Suppressor macrophage (primary cell): ENCODE measurements around the gene EML1.

ENCODE experiments used
- DNase-seq, 4 experiments: peaks; one replicate each; pipeline ENCODE4 v3.0.0-alpha.2; 2020 to 2022

The EML1 gene

DNA sequence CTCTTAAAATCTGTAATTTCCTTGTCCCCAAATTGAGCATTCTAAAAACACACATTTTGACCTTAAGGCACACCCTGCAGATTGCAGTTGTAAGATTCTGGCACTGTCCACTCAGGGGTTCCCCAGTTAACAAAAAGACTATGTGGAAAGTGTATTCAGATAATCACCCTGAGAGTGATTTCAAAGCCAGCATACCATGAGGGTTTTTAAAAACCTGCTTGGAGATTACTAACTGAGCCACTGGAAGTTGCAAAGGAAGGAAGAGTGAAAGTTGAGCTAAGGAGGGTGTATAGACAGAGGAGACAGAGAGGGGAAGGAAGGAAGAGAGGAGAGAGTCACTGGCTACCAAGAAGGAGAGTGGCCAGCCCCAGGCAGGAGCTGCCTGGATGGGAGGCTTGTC is 82.6 kb downstream of the EML1 start:
- DNase-seq, result no peak

DNA sequence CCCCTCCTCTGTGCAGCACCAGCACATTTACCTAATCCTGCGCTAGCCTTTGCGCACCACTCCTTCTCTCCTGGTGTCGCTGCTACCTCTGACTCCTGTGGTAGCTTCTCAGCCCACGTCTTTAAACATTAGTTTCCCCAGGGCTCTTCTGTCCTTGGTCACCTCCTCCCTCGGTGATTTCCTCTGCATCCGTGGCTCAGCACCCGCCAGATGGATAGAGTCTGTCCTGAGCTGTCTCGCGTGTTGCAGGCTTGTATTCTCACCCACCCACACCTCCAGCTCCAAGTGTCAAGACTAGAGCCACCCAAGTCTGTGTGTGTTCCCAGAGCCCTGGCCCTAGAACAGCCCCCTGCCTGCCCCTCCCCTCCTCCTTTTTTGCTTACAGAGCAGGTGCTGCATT is 83.2 kb downstream of the EML1 start:
- DNase-seq, result no peak

DNA sequence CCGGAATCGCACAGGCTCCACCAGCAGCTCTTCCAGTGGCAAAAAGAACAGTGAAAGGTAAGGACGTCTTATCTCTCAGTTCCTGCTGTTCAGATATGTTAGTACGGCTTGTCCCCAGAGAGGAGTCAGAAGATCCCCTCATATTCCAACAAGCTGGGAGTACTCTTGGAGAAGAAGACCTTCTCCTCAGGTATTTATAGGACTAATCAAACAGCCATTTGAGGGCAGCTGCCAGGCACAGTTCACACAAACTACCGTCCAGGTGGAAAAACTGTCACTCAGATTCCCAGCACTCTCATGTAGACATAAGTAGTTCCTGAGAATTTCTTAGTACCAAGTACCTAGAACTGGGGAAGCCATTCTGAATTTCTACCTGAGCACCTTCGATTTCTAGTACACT is 85.3 kb downstream of the EML1 start:
- DNase-seq, result no peak

DNA sequence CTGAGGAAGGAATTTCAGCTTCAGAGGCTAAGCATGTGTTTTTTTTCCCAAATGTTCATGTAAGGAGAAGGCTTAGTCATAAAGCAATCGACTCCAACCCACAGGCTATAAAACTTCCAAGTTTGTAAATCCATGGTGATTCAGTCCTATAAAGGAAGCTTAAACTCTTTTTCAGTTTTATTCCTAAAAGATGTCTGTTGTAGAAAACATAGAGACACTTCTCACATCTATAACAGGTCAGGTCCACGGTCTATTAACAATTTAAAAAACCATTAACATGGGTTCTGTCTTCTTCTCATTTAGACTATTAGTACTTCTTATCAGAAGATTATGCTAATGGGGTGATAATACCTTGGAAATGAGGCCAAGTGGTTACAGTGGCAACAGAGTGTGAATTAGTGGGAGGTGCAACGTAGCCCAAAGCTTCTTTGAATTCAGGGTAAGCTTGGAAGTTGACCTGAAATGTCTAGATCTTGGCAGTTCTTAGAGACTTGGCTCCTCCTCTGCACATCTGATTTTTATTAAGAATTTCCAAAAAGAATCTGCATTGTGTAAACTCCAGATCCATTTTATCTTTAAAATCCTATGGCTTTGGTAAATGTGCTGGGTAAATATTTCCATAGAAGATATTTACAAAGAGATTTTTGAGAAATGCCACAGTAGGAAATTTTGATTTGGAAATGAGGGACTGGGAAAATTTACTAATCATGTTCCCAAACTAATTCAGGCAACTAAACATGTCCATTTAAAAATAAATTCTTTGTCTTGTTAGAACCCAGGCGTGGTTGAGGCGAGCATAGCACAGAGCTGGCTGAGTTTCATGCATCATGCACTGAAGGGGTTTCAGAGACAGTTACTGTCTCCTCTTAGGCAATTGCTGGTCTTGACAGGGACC is 86.4 kb downstream of the EML1 start:
- no peak for DNase-seq

DNA sequence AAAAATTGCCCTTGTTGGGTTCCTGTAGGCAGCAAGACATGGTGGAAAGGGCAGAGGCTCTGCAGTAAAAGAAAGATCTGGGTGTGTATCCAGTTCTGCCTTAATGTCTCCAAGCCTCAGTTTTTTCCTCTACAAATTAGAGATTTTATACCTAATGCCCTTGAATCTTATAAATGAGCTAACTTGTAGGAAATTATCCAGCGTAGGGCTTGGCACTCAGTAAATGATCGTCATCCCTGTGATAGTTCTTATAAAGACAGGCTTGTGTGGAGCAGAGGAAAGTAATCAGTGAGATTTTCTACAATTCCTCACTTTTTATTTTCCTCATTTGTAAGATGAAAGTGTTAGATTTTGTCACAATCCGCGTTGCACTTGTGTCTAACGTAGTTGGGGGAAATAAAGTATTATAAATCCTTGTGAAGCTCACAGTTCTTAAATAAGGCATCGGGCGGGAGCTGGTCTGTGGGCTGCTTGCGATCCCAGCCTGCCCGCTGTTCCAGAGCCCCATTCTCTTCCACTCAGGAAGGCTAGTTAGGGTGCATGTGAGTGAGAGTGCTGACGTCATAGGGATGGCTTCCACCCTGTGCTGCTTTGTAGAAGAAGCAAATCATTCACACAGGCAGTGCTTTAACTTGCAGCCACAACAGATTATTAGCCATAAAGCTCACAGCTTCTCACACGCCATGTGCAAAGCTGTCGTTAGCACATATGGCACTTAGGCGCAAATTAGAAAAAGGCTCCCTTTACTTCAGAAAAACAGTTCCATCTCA is 87.6 kb downstream of the EML1 start:
- DNase-seq, result no peak

DNA sequence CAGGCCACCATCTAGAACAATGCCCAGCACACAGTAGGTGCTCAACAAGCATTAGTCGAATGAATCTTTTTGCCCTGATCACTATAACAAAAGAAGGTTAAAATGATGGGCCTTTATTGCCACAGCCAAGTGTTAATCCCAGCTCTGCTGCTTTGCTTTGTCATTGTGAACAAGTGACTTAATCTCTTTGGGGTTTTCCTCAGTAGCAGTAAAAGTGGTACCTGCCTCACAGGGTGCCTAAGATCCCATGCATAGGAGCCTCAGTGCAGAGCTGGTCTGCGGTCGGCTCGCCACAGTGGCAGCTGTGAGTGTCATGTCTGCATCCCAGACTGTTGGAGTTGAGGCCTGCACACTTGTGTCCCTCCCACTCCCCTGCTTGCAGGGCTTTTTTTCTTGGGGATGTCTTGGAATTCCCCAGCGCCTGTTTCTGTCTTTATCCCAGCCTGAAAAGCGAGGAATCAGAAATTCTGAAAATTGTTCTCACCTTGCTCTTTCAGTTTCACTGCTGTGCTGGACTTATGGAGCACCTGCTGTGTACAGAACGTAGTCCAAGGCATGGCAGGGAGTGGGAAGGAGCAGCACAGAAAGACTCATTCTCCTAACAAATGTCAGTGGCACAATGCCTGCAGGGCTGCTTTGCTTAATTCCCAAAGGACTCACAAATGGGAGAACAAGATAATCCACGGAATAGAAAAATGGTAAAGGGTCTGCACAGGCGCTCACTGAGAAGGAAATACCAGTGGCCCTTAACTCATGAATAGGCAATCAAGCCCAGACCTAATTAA is 90.8 kb downstream of the EML1 start:
- no peak for DNase-seq

DNA sequence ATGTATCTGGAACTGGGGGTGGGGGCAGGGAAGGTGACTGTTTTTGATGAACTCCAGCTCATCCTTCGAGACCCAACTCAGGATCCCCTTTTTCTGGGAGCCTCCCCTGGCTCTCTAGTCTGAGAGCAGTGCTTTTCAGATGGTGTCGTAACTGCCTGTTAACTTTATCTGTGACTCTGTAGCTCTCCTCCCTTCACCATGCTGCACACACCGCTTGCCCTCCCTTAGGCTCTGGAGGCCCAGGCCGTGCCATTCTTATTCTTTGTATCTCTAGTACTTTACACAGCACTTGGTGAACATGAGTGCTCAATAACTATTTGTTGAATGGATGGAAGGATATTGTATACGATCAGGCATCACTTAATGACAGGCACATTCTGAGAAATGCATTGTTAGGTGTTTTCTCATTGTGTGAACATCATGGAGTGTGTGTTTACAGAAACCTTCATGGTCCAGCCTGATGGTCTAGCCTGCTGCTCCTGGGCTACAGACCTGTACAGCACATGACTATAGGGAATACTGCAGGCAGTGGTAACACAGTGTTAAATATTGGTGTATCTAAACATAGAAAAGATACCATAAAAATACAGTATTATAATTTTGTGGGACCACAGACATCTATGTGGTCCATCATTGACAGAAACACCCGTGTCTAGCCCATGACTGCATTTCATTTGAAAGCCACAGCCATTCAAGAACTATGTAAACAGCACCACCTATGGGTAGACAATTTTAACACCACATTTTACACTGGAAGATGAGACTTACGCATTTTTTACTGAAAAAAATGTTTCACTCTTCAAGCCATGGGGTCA is 91.8 kb downstream of the EML1 start:
- peak; percentile 52 to 81 (median 66) for DNase-seq

DNA sequence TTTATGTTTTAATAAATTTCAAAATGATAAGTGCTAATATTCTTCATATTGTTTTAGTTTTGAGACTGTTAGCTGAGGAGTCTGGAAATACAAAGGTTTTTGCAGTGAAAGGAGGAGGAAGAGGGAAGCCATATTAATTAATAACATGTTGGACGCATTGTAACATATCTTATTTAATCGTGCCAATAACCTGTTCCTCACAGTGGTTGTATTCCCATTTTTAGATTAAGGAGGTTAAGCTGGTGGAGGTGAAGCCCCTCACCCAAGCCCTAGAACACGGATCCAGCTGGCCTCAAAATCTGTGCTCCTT is 92.4 kb downstream of the EML1 start:
- no peak for DNase-seq

DNA sequence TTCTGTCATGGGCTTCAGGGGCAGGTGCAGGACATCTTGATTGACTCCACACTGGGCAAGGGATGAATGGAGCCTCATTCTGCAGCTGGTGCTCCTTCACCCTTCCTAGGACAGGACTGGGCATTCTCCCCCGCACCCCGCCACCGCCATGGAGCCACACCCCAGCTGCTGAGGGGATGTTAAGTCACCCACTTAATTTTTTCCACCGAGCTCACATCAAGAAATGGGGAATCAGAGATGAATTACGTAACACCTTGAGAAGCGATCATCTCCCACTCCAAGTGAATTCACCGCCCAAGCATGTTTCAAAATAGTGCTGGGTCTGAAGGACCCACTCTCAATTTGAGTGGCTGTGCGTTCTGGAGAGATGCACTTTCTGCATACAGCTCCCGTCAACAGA is 94.2 kb downstream of the EML1 start:
- DNase-seq, result peak in 1 of 4 experiments; percentile 1

DNA sequence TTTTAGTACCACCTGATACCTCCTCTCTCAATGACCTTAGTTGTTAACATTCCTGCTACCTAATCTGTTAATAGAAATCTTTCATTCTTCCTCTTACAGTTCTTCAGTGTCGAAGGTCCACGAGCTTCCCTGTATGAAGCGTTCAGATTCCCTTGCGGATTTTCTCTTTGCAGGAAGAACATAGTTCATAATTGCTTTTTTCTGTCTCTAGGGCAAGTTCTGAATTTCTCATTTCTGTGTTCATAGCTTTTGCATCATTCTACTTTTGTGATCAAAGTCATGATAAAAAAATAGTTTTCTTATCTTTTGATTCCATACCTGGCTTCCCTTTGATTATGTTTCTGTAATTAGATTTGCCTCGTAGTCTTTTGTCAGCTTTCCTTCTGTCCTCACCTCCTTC is 94.9 kb downstream of the EML1 start:
- DNase-seq, result no peak

DNA sequence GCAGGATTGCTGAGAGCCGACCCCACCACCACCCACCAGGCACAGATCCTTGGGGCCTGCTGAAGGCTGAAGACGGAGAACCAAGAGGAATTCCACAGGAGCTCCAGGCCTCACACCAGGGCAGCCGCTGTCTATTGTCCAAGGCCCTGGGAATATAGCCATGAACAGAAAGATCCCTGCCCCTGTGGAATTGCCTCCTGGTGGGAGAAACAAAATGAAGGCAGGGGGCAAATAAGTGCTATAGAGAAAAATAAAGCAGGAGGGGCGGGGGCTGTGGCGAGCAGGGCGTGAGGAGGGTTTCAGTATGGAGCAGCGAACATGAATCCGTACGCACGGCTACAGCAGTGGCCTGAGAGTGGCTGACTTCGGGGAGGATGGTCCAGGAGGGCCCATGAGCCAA is 96.1 kb downstream of the EML1 start:
- DNase-seq, result no peak

DNA sequence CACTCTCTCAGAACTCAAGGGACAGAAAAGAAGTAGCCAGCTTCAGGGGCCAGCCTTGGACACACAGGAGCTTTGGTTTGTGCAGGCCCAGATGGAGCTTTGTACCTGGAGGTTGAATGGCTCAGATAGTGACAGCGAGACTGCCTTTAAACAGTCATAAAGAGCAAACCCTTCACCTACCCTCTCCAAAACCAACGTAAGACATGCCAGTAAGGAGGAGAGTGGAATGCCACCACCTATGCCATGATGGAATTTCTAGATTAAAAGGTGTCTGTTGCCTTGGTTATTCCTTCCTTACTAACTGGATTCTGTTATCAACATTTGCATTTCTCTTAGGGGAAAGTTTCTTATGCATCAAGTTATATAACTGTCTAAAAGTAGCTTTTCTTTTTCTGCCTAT is 98.1 kb downstream of the EML1 start:
- no peak for DNase-seq

DNA sequence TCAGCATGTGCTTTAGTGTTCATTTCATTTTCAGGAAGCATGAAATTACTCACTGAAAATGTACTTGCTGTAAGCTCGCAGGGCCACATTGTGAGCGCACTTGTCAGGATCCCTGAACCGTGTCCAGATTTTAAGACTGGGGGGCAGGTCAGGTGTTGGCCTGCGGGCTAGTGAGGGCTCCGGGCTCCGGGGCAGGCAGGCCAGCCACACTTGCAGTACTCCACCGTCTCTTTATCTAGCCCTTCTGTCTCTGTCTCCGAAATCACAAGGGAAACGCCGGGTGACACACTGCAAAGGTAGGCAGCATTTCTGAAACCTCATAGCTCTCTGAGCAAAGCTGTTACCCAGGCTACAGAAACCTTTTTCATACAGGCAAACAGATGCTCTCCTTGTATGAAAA is 98.7 kb downstream of the EML1 start:
- no peak for DNase-seq

DNA sequence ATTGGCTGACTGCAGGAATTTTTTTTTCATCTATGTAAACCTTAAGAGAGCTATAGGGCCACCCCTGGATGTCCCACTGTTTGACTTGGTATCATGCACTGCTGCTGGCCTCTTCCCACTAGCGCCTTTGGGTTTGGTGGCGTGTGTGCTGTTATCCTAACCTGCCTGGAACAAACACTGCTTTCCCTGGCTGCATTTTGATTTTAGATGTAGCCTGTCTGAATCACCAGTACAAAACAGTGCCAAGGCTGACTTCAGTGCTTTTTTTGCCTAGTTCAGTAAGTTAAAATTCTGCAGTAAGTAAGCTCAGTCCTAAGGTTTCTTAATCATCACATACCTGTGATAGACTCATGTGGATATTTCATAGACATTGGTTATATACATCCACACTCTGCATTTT is 99.2 kb downstream of the EML1 start:
- no peak for DNase-seq

DNA sequence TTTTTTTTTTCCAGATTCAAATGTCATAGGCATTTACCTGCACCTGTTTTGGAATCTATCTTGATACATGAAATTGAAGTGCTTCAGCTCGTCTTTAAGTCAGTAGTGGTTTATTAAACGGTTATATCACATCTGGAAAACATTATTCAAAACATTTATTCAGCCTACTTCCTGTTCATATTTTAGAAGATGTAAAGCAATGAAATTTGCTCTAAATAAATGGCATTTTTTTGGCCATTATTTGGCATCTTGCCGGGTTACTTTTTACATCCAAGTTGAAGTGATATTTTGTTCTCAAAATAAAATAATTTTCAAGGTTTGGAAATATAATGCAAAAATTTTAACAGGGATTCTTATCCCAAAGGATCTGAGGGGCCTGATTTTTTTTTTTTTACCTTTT is 103.1 kb downstream of the EML1 start:
- DNase-seq, result no peak

DNA sequence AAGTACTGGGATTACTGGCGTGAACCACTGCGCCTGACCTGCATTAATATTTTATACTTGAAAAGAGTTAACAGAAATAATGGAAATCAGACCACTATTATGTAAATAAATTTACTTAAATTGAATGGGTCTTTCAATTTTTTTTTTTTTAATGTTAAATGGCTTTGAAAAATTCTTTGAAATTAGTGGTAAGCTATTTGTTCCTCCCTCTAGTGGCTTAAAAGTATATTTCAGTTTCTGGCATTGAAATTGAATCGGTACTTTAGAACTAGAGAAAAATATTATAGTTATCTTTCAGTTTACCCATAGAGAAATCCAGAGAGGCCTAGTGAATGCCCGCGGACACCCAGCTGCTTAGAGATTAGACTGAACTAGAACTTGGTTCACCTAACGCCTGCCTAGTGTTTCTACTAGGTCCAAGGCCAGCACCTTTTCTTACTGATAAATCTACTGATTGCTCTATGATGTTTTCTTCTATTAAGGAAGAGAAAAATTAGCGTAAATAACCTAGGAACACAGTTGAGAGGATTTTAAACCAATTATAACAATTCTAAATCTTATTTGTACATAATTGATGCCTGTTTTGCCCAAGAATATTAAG is 106.5 kb downstream of the EML1 start:
- peak in 2 of 4 experiments; percentile 23 to 51 for DNase-seq

DNA sequence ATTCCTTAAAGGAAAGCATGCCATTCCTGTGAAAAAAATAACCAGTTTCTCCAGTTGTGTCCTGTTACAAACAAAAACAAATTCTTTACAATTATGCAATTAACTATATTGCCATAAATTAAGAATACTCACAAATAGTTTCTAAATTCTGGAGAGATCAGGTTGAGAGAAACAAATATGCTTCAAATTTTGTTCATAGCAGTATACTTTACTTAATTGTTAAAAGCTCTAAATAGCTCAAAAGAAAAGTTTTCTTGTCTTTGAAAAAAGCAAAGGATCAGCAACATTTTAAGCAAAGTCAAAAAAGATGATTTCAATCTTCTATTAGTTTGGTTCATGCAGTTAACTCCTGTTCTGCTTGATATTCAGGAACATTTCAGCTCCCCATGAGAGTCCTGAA is 109.7 kb downstream of the EML1 start:
- no peak for DNase-seq

DNA sequence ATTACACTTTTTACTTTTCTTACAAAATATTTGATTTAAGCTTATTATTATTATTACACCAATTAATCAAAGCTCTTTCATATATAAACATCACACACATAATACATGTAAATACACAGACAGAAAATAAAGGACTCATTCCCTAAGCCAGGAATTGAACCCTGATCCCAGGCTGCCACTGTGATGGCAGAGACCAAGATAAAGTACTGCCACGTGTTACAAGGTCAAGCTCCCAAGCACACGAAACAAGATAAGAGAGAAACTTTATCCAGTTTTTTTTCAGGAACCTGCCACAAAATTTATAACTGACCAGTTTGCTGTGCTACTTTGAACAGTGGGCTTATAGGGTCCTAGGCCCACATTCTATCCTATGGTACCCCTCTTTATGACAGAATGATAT is 111.3 kb downstream of the EML1 start:
- DNase-seq, result no peak

DNA sequence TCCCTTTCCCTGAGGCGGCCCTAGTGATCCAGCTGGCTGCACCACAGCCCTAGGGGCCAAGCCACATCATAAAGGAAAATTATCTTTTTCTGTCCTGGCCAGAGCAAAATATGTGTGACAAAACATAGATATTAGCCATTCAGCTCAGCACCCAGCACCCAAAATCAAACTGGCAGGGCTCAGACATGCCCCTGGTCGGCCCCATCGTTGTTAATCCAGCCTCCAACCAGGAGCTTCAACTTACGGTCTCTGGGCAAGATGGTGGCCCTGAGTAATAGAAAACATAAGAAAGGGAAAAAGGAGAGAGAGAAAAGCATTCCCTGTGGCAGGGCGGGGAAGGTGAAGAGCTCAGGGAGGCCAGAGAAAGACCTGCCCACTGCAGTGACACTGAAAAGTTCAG is 111.9 kb downstream of the EML1 start:
- DNase-seq, result no peak

DNA sequence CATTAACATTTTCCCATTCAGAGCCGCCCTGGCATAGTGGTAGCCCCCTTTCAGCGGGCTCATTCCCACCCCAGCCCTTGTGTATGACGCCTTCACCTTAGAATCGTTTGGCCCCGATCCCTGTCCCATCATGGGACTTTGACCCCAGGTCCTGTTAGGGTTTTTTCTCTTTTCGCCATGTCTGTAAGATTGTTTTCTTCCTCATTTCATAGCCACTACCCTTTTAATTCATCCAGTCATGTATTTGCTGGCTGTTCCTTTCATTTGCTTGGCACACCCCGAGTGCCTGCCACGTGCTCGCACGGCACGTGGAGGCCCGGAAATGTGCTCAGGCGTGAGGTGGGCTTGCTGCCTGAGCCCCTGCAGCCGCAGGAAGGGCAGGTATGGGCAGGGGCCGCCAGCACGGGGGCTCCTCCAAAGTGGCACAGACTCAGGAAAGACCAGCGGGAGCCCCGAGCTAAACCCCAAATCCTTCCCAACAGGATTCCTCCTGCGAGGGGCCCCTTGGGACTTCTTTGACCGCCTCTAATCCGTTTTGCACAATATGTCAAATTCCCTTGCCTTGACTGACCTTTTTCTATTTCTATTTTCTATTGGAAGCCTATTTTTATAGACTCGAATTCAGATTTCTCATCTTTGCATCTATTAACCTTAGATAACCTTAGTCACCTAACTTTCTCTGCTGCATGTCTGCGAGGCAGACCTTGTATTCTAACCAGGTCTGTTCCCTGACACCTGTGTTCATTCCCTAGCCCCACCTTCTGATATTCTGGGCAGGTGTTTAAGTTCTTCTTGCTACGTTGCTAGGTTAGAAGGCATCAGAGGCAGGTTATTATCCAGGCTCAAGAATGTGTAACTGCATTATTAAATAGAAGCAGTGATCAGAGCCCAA is 114.8 kb downstream of the EML1 start:
- DNase-seq, result no peak

DNA sequence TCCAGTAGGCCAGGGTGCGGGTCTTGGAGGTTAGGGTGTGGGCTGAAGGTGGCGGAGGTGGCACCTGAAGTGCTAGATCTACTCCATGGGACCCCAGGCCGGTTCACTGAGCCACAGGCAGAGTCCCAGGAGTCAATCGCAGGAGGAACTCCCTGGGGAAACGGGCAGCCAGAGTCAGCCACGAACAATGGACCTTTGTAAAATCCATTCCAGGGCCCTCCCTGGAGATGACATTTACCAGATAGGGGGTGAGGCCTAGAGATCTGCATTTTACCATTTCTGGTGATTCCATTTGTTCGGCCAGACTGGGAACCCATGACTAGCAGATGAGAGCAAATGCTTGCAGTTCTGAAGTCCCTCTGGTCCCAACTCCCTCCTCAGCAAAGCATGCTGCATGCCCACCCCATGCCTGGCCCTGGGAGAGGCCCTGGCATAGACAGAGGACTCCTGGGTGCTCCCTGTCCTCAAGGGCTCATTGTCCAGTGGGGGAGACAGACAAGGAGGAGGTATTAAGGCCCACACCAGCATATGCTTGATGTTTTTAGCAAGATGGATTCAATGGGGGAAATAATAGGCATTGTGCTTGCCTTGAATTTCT is 115.5 kb downstream of the EML1 start:
- DNase-seq, result no peak
